Measurements from ENCODE around the gene GJB3. TPM values are rescaled to one million over a fixed set of nuclear protein-coding genes. Genes with fewer than 3 reads are reported as not detected.

Gene GJB3
- total RNA-seq, 2 donors from 2014 or later, result 7.5 to 20.7 TPM

DNA sequence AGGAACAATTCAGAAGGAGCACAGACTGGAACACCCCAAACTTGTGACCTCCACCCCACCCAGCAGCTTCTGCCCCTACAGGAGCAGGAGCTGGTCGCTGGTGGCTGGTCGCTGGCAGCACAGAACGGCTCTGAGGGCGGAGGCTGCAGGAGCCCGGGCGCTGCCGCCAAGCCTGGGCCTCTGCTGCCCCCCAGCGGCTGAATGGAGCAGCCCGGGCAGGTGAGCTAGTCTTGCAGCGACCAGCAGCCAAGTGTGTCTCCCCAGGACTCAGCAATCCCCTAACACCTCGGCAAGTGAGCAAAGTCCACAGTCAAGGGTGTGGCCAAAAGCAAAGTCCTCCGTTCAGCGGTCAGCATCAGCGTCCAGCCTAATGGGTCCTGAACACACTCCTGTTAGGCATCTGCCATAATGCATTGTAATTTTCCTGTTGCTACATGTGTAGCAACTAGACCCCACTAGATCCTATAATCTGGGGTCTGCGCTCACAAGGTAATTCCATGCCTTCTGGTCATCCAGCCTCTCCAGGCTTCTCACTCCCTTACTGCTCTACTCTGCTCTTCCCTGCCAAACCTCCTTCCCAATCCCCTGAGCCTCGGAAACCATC, 38.2 kb upstream of the GJB3 start:
- no peak overlapping the region for H3K4me3 ChIP-seq
- peak; percentile 84 for DNase-seq
- H3K27ac ChIP-seq, result no peak overlapping the region
- H3K9me3 ChIP-seq, result no peaks in the 10 kb centered on the region
- peak; percentile 95 for TF ChIP-seq CTCF (IDR thresholded peaks at IDR 0.05)
- no peaks in the 10 kb centered on the region for H3K36me3 ChIP-seq
- no peaks in the 10 kb centered on the region for H3K27me3 ChIP-seq
- H3K9ac ChIP-seq (ENCODE audit: low read depth in 2 of 2, low read length in 2 of 2), result no peak overlapping the region
- H3K4me1 ChIP-seq, result no peaks in the 10 kb centered on the region
- intact Hi-C loops (cut with DNase I), result loop anchor here (5.0 kb wide), 3 partner anchors 195 to 1110 kb away; no protein-coding TSS in a partner anchor

- Histone ChIP-seq H3K9ac (ENCODE audit: low read depth in 2 of 2, low read length in 2 of 2) (no peak overlapping the region), H3K9me3 (no peaks in the 10 kb centered on the region), H3K4me3 (no peak overlapping the region), H3K27me3 (no peaks in the 10 kb centered on the region), H3K4me1 (no peaks in the 10 kb centered on the region), H3K27ac (no peak overlapping the region), H3K36me3 (no peaks in the 10 kb centered on the region)
- no peak for DNase-seq
- TF ChIP-seq CTCF (IDR thresholded peaks at IDR 0.05), result no peak
- intact Hi-C loops (cut with DNase I), result loop anchor here (5.0 kb wide), 3 partner anchors 196 to 1111 kb away; no protein-coding TSS in a partner anchor
These were observed 37.2 kb upstream of the GJB3 start for GRCh38 chr1:34743775-34744174.

GRCh38 chr1:34744851-34745250, 36.2 kb upstream of the GJB3 start:
- Histone ChIP-seq H3K9me3 (no peaks in the 10 kb centered on the region), H3K27me3 (no peaks in the 10 kb centered on the region), H3K36me3 (no peaks in the 10 kb centered on the region), H3K9ac (ENCODE audit: low read depth in 2 of 2, low read length in 2 of 2) (no peak overlapping the region), H3K27ac (no peak overlapping the region), H3K4me3 (no peak overlapping the region), H3K4me1 (no peaks in the 10 kb centered on the region)
- DNase-seq, result no peak
- no peak for TF ChIP-seq CTCF (IDR thresholded peaks at IDR 0.05)
- intact Hi-C loops (cut with DNase I), result loop anchor here (5.0 kb wide), 4 partner anchors 143 to 1113 kb away; no protein-coding TSS in a partner anchor

- no peak for DNase-seq
- intact Hi-C loops (cut with DNase I), result loop anchor here (5.0 kb wide), 1 partner anchor 143 kb away; no protein-coding TSS in a partner anchor
- H3K9ac ChIP-seq (ENCODE audit: low read depth in 2 of 2, low read length in 2 of 2), result no peak overlapping the region
- no peak overlapping the region for H3K27ac ChIP-seq
- H3K36me3 ChIP-seq, result no peaks in the 10 kb centered on the region
- no peak for TF ChIP-seq CTCF (IDR thresholded peaks at IDR 0.05)
- H3K27me3 ChIP-seq, result no peaks in the 10 kb centered on the region
- no peak overlapping the region for H3K4me3 ChIP-seq
- H3K9me3 ChIP-seq, result no peaks in the 10 kb centered on the region
- no peaks in the 10 kb centered on the region for H3K4me1 ChIP-seq
These were observed 35.3 kb upstream of the GJB3 start for GRCh38 chr1:34745666-34746065.

- Histone ChIP-seq H3K27me3 (no peaks in the 10 kb centered on the region), H3K27ac (no peak overlapping the region), H3K4me1 (no peaks in the 10 kb centered on the region), H3K9ac (ENCODE audit: low read depth in 2 of 2, low read length in 2 of 2) (no peak overlapping the region), H3K9me3 (no peaks in the 10 kb centered on the region), H3K36me3 (no peaks in the 10 kb centered on the region), H3K4me3 (no peak overlapping the region)
- DNase-seq, result no peak
- no peak for TF ChIP-seq CTCF (IDR thresholded peaks at IDR 0.05)
- intact Hi-C loops (cut with DNase I), result loop anchor here (5.0 kb wide), 1 partner anchor 144 kb away; no protein-coding TSS in a partner anchor
These were observed 34.9 kb upstream of the GJB3 start for GRCh38 chr1:34746101-34746500.
